ELF-1 (cell line): ENCODE data around the gene GP1BA.

Source experiments
- DNase-seq: peaks from one replicate; pipeline ENCODE4 v3.0.0-alpha.2; 2016; ENCODE audit warnings: low read depth, low spot score

Gene GP1BA

GRCh38 chr17:4938688-4939545 is 6.8 kb downstream of the GP1BA start:
- DNase-seq: no peak

GRCh38 chr17:4939546-4939795 is 7.4 kb downstream of the GP1BA start:
- DNase-seq: no peak

GRCh38 chr17:4939796-4940554 is 7.9 kb downstream of the GP1BA start, which contains the start of the genes RNF167 and SLC25A11:
TSS of gene RNF167 (plus strand) at chr17:4940268. CDS start at chr17:4940910, 642 bp downstream.
TSS of gene SLC25A11 (minus strand) at chr17:4940046. CDS start at chr17:4939910, 136 bp downstream.
- DNase-seq: peak; percentile 99

- DNase-seq: no peak
Measured at GRCh38 chr17:4940555-4941318, 8.7 kb downstream of the GP1BA start.

GRCh38 chr17:4941319-4941610 is 9.2 kb downstream of the GP1BA start:
- no peak for DNase-seq

- DNase-seq: no peak
Measured at GRCh38 chr17:4942760-4943508, 10.9 kb downstream of the GP1BA start.

GRCh38 chr17:4944163-4944553 is 12.1 kb downstream of the GP1BA start:
- no peak for DNase-seq

- no peak for DNase-seq
Measured at GRCh38 chr17:4944554-4945175, 12.6 kb downstream of the GP1BA start.

- peak; percentile 73 for DNase-seq
Measured at GRCh38 chr17:4945176-4945943, 13.3 kb downstream of the GP1BA start.

GRCh38 chr17:4945944-4946280 is 13.8 kb downstream of the GP1BA start:
- peak; percentile 48 for DNase-seq

GRCh38 chr17:4946312-4946976 is 14.4 kb downstream of the GP1BA start:
- DNase-seq: no peak

- DNase-seq: no peak
Measured at GRCh38 chr17:4947010-4947410, 14.9 kb downstream of the GP1BA start.

GRCh38 chr17:4947411-4948165 is 15.5 kb downstream of the GP1BA start:
- peak; percentile 72 for DNase-seq

GRCh38 chr17:4948166-4948930 is 16.3 kb downstream of the GP1BA start, which contains the start of gene PFN1:
TSS of gene PFN1 (minus strand) at chr17:4948530. CDS start at chr17:4948394, 136 bp downstream.
- DNase-seq: peak; percentile 82

GRCh38 chr17:4948931-4949320 is 16.8 kb downstream of the GP1BA start:
- peak; percentile 94 for DNase-seq

- DNase-seq: peak; percentile 92
Measured at GRCh38 chr17:4949321-4950074, 17.4 kb downstream of the GP1BA start.

- DNase-seq: peak; percentile 72
Measured at GRCh38 chr17:4950075-4950745, 18.1 kb downstream of the GP1BA start.
